HCT116 (cell line): ENCODE results near the gene GALNT5.

Source experiments
- CTCF ChIP-seq, 3 experiments: fragments of 200-600 bp in 1 of 3; sonication (generic) in 1 of 3; IDR thresholded peaks in 2 of 3; conservative IDR thresholded peaks in 1 of 3; 2 replicates each; pipeline ENCODE4 v1.5.1; 2012 to 2017; ENCODE audit warnings: low read depth in 2 of 3, low read length in 2 of 3, antibody characterized with exemption in 1 of 3, borderline replicate concordance in 1 of 3, control low read depth in 1 of 3, mild to moderate bottlenecking in 1 of 3, mixed read lengths in 1 of 3, mixed run types in 1 of 3, moderate library complexity in 1 of 3; ENCODE audit not compliant: insufficient read depth in 1 of 3
- ELF1 ChIP-seq: IDR thresholded peaks from 2 replicates; pipeline ENCODE4 v1.6.1; 2012; ENCODE audit warnings: low read depth, borderline replicate concordance
- EZH2 ChIP-seq: fragments of 200-600 bp; sonication (generic); IDR thresholded peaks from 2 replicates; pipeline ENCODE4 v1.6.1; 2017; ENCODE audit warnings: antibody characterized with exemption, mixed run types
- MAX ChIP-seq: IDR thresholded peaks from 2 replicates; pipeline ENCODE4 v1.6.1; 2012
- POLR2AphosphoS5 ChIP-seq: IDR thresholded peaks from 2 replicates; pipeline ENCODE4 v1.6.1; 2011; ENCODE audit warnings: mild to moderate bottlenecking, low read depth, low read length, moderate library complexity
- RAD21 ChIP-seq: IDR thresholded peaks from 2 replicates; pipeline ENCODE4 v1.6.1; 2012; ENCODE audit warnings: low read depth, mild to moderate bottlenecking
- YY1 ChIP-seq: IDR thresholded peaks from 2 replicates; pipeline ENCODE4 v1.6.1; 2011; ENCODE audit warnings: low read length, low read depth, moderate library complexity, mild to moderate bottlenecking; ENCODE audit not compliant: insufficient replicate concordance; ENCODE audit errors: extremely low read depth

- TF ChIP-seq ELF1 = no peak
- no peak for TF ChIP-seq RAD21
- no peak for TF ChIP-seq CTCF (IDR thresholded peaks at IDR 0.05 in 2 of 3, conservative IDR thresholded peaks at IDR 0.05 in 1 of 3; ENCODE audit: borderline replicate concordance in 1 of 3, insufficient read depth in 1 of 3, low read depth in 2 of 3, low read length in 2 of 3)
- no peak for TF ChIP-seq POLR2AphosphoS5
- no peak for TF ChIP-seq EZH2
- TF ChIP-seq YY1 = no peak
- TF ChIP-seq MAX = no peak
These were observed 43.8 kb downstream of the GALNT5 start for GRCh38 chr2:157301307-157301706.
